ENCODE measurements around the gene RAD18. TPM values are rescaled to one million over a fixed set of nuclear protein-coding genes. Genes with fewer than 3 reads are reported as not detected.

Gene RAD18
- polyA plus RNA-seq, 1 of the 3 experiments (the other 2 are of a cell fraction): 5.7 TPM

DNA sequence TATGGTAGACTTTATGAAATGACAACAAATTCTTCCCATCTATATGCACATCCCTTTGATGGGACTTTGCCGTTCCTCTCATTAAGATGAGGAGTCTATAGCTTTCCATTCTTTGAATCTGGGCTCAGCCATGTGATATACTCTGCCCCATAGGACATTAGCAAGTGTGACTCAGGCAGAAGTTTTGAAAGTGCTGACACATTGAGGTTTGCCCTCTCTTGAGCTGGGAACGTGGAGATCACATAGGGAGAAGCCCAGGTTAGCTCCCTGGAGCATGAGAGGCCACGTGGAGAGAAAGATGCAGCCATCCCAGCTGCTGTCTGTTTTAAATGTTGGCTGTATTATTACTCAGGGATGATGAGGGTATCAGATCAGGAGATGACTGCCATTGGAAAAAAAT, 126.1 kb downstream of the RAD18 start (continued):
- no peak for TF ChIP-seq CHD2 (IDR thresholded peaks at IDR 0.05; ENCODE audit: low read length, partially characterized antibody)
- TF ChIP-seq RFX5 (IDR thresholded peaks at IDR 0.05; ENCODE audit: low read length): no peak
- TF ChIP-seq SIN3A (IDR thresholded peaks at IDR 0.05; ENCODE audit: borderline replicate concordance, low read depth, low read length): no peak
- TF ChIP-seq SMC3 (IDR thresholded peaks at IDR 0.05; ENCODE audit: low read depth, low read length): no peak

DNA sequence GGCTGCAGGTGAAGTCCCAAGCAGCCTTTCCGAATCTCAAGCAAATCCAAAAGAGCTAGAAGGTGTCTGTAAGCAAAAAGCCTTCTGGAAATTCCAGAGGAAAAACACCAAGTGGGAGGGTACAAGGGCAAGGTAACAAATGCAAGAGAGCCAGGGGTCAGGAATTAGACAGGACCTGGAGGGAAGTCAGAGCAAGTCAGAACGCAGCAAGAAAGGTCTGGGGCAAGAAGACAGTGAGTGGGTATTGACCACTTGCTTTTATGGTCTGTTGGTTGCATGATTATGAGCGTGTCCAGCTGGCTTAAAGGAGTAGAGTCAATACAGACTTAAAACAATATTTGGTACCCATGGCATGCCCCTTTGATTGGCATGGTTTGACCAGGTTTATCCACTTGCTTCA, 127.2 kb downstream of the RAD18 start:
- no peaks in the 10 kb centered on the region for H3K79me2 ChIP-seq (ENCODE audit: insufficient read depth)
- H3F3A ChIP-seq (replicated peaks; ENCODE audit: insufficient read depth): no peaks in the 10 kb centered on the region
- ChIA-PET CTCF (no interaction called here), POLR2A (no interaction called here)
- no peak overlapping the region for H3K9ac ChIP-seq
- TF ChIP-seq FOSL2 (IDR thresholded peaks at IDR 0.05; ENCODE audit: borderline replicate concordance, low read depth) (no peak), RXRA (IDR thresholded peaks at IDR 0.05; ENCODE audit: borderline replicate concordance, low read depth) (no peak), FOXM1 (IDR thresholded peaks at IDR 0.05; ENCODE audit: low read depth) (no peak), NRF1 (IDR thresholded peaks at IDR 0.05; ENCODE audit: low read depth, low read length) (no peak), NFIC (IDR thresholded peaks at IDR 0.05; ENCODE audit: borderline replicate concordance) (no peak), SIN3A (IDR thresholded peaks at IDR 0.05; ENCODE audit: borderline replicate concordance, low read depth, low read length) (no peak)
- TF ChIP-seq, protein P1, sequence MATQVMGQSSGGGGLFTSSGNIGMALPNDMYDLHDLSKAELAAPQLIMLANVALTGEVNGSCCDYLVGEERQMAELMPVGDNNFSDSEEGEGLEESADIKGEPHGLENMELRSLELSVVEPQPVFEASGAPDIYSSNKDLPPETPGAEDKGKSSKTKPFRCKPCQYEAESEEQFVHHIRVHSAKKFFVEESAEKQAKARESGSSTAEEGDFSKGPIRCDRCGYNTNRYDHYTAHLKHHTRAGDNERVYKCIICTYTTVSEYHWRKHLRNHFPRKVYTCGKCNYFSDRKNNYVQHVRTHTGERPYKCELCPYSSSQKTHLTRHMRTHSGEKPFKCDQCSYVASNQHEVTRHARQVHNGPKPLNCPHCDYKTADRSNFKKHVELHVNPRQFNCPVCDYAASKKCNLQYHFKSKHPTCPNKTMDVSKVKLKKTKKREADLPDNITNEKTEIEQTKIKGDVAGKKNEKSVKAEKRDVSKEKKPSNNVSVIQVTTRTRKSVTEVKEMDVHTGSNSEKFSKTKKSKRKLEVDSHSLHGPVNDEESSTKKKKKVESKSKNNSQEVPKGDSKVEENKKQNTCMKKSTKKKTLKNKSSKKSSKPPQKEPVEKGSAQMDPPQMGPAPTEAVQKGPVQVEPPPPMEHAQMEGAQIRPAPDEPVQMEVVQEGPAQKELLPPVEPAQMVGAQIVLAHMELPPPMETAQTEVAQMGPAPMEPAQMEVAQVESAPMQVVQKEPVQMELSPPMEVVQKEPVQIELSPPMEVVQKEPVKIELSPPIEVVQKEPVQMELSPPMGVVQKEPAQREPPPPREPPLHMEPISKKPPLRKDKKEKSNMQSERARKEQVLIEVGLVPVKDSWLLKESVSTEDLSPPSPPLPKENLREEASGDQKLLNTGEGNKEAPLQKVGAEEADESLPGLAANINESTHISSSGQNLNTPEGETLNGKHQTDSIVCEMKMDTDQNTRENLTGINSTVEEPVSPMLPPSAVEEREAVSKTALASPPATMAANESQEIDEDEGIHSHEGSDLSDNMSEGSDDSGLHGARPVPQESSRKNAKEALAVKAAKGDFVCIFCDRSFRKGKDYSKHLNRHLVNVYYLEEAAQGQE (IDR thresholded peaks at IDR 0.05; ENCODE audit: low read depth, low read length): no peak
- WGBS (ENCODE audit: low lambda C conversion rate): 96% methylated on average over 3 of the region's 3 CpGs
- no peaks in the 10 kb centered on the region for H3K36me3 ChIP-seq (replicated peaks in 1 of 2; ENCODE audit: control insufficient read depth in 1 of 2, insufficient read depth in 2 of 2, low read length in 1 of 2)
- no peaks in the 10 kb centered on the region for H3K27me3 ChIP-seq (ENCODE audit: insufficient read depth)
- no peak for DNase-seq
- H2AFZ ChIP-seq (ENCODE audit: low read depth): no peak overlapping the region
- H3K9me2 ChIP-seq: no peaks in the 10 kb centered on the region
- no peaks in the 10 kb centered on the region for H3K9me3 ChIP-seq
- no peak overlapping the region for H3K4me3 ChIP-seq (ENCODE audit: low read depth in 2 of 2, low read length in 1 of 2)
- H4K20me1 ChIP-seq (ENCODE audit: insufficient read depth): no peaks in the 10 kb centered on the region
- no peaks in the 10 kb centered on the region for H3K4me1 ChIP-seq (ENCODE audit: control insufficient read depth in 1 of 2, insufficient read depth in 2 of 2, low read depth in 1 of 2, low read length in 1 of 2)
- H3K27ac ChIP-seq (ENCODE audit: low read depth in 2 of 2, low read length in 1 of 2): no peak overlapping the region
- no peak overlapping the region for H3K4me2 ChIP-seq

DNA sequence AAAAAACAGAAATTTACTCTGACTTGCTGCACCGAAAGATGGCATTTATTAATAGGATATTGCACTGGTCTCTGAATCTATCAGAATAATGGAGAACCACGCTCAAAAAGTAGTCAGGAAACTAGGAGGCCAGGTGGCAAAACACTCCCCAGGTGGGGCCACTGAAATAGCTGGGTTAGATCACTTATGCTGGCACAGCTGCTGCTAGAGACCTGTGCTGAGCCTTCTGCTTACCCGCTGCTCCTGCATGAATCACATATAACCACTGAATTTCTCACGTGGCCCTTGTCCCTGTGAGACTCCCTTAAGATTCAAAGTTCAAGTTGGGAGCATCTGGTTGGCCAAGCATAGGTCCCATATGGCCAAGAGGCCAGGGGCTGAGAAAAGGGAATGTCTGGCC, 127.9 kb downstream of the RAD18 start:
- TF ChIP-seq, protein P2, sequence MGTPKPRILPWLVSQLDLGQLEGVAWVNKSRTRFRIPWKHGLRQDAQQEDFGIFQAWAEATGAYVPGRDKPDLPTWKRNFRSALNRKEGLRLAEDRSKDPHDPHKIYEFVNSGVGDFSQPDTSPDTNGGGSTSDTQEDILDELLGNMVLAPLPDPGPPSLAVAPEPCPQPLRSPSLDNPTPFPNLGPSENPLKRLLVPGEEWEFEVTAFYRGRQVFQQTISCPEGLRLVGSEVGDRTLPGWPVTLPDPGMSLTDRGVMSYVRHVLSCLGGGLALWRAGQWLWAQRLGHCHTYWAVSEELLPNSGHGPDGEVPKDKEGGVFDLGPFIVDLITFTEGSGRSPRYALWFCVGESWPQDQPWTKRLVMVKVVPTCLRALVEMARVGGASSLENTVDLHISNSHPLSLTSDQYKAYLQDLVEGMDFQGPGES (IDR thresholded peaks at IDR 0.05; ENCODE audit: low read depth, low read length): no peak
- TF ChIP-seq, protein P3, sequence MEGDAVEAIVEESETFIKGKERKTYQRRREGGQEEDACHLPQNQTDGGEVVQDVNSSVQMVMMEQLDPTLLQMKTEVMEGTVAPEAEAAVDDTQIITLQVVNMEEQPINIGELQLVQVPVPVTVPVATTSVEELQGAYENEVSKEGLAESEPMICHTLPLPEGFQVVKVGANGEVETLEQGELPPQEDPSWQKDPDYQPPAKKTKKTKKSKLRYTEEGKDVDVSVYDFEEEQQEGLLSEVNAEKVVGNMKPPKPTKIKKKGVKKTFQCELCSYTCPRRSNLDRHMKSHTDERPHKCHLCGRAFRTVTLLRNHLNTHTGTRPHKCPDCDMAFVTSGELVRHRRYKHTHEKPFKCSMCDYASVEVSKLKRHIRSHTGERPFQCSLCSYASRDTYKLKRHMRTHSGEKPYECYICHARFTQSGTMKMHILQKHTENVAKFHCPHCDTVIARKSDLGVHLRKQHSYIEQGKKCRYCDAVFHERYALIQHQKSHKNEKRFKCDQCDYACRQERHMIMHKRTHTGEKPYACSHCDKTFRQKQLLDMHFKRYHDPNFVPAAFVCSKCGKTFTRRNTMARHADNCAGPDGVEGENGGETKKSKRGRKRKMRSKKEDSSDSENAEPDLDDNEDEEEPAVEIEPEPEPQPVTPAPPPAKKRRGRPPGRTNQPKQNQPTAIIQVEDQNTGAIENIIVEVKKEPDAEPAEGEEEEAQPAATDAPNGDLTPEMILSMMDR (IDR thresholded peaks at IDR 0.05): no peak
- no peak for TF ChIP-seq FOXM1 (IDR thresholded peaks at IDR 0.05; ENCODE audit: low read depth)
- Histone ChIP-seq H4K20me1 (ENCODE audit: insufficient read depth) (no peaks in the 10 kb centered on the region), H2AFZ (ENCODE audit: low read depth) (no peak overlapping the region), H3K4me1 (ENCODE audit: control insufficient read depth in 1 of 2, insufficient read depth in 2 of 2, low read depth in 1 of 2, low read length in 1 of 2) (no peaks in the 10 kb centered on the region), H3K4me3 (ENCODE audit: low read depth in 2 of 2, low read length in 1 of 2) (no peak overlapping the region), H3K9me2 (no peaks in the 10 kb centered on the region), H3K9ac (no peak overlapping the region), H3K27ac (ENCODE audit: low read depth in 2 of 2, low read length in 1 of 2) (no peak overlapping the region), H3K79me2 (ENCODE audit: insufficient read depth) (no peaks in the 10 kb centered on the region), H3K9me3 (no peaks in the 10 kb centered on the region), H3K4me2 (no peak overlapping the region), H3F3A (replicated peaks; ENCODE audit: insufficient read depth) (no peaks in the 10 kb centered on the region), H3K27me3 (ENCODE audit: insufficient read depth) (no peaks in the 10 kb centered on the region), H3K36me3 (replicated peaks in 1 of 2; ENCODE audit: control insufficient read depth in 1 of 2, insufficient read depth in 2 of 2, low read length in 1 of 2) (no peaks in the 10 kb centered on the region)
- WGBS (ENCODE audit: low lambda C conversion rate): 87% methylated on average over 3 of the region's 4 CpGs
- ChIA-PET POLR2A (no interaction called here), CTCF (no interaction called here)
- DNase-seq: no peak

Data from SK-N-SH (cell line).